Ovary (tissue), 9 donors: Measurements from ENCODE around the gene ADAMTSL5. TPM values are rescaled to one million over a fixed set of nuclear protein-coding genes. Genes with fewer than 3 reads are reported as not detected.

Experiments
- DNase-seq, 5 donors: peaks; one replicate each; pipeline ENCODE4 v3.0.0-alpha.2; 2019 to 2020
- H3K27ac ChIP-seq, 2 donors: fragments of 200-600 bp; one replicate each; pipeline versions ENCODE4 v1.5.1 to v1.8.0; 2019 to 2022
- H3K27me3 ChIP-seq: fragments of 200-600 bp; one replicate; pipeline ENCODE4 v1.8.0; 2022
- H3K36me3 ChIP-seq: fragments of 200-600 bp; sonication (generic); one replicate; pipeline ENCODE4 v1.5.1; 2019
- H3K4me1 ChIP-seq: one replicate; pipeline ENCODE4 v1.8.1; 2013; ENCODE audit warnings: mild to moderate bottlenecking, moderate library complexity; ENCODE audit not compliant: insufficient read depth
- H3K4me3 ChIP-seq: fragments of 200-600 bp; sonication (generic); one replicate; pipeline ENCODE4 v1.5.1; 2017
- H3K9me3 ChIP-seq, 2 donors: fragments of 200-600 bp in 1 of 2; sonication (generic) in 1 of 2; one replicate each; pipeline versions ENCODE4 v1.5.1 to v1.8.1; 2013 to 2019; ENCODE audit warnings: mild to moderate bottlenecking in 1 of 2, moderate library complexity in 1 of 2
- EP300 ChIP-seq: sonication (generic); formaldehyde crosslinking; IDR thresholded peaks from one replicate; pipeline ENCODE4 v1.6.1; 2017; ENCODE audit warnings: antibody characterized with exemption
- POLR2A ChIP-seq: fragments of 450-650 bp; IDR thresholded peaks from one replicate; pipeline ENCODE4 v1.6.1; 2017; ENCODE audit warnings: antibody characterized with exemption, mild to moderate bottlenecking, moderate library complexity
- WGBS, 3 donors: extraction: QIAGEN DNeasy Blood & Tissue Kit in 1 of 3; methylation state at CpG; one replicate each; pipeline versions ENCODE4 v1.1.5 to v1.1.7; 2013 to 2017; 5-methylcytosine and 5-hydroxymethylcytosine counted together
- intact Hi-C, 4 donors: fragments of 100-400 bp; cut with DNase I; formaldehyde crosslinking; loops; one replicate each; pipeline versions ENCODE4 v1.11.0 to v1.15.1; 2022 to 2023
- polyA plus RNA-seq, 2 donors: library from polyadenylated mRNA; stranded (reverse); fragments of 200-250 nt in 1 of 2; fragments of 350-450 nt in 1 of 2; fragmentation: Illumina TruSeq in 1 of 2; extraction: RNeasy Lipid Tissue Mini Kit (QIAGEN cat#74804) in 1 of 2; gene quantifications; one replicate each; pipeline ENCODE4 v1.2.3, GENCODE V29; 2013 to 2014
- total RNA-seq, 7 donors: library from RNA; depleted of rRNA in 2 of 7; stranded (reverse); fragments of >200 nt in 2 of 7; fragmentation: NEBNext Ultra II Directional in 3 of 7; extraction: Animal tissue kit (Norgen Biotek cat#: 25700) in 3 of 7; gene quantifications; one replicate each; pipeline versions ENCODE4 v1.1.0 to v1.2.4, GENCODE V29; 2016 to 2023
- TF ChIP-seq, protein P1 (sequence below), 3 donors: fragments of 450-650 bp in 2 of 3; fragments of 200-600 bp in 1 of 3; IDR thresholded peaks; one replicate each; pipeline versions ENCODE4 v1.5.1 to v1.8.0; 2016 to 2022; ENCODE audit warnings: antibody characterized with exemption in 3 of 3, mild to moderate bottlenecking in 1 of 3
- donor health status: DM: no; HTN: no; CAD: no; lungs with moderate emphysema.
- donor health status: DM: no; HTN: no; CAD: no.
- donor health status: Bipolar disorder and iron deficiency.
- donor health status: DM: yes; HTN: yes; CAD: no.
- donor health status: DM: no; HTN: no; CAD: no.
- donor health status: DM: yes; HTN: yes; CAD: no.

The ADAMTSL5 gene
- total and polyA plus RNA-seq, 9 donors = 0.19 to 7.5 (median 2.0) TPM; not detected in 1

DNA sequence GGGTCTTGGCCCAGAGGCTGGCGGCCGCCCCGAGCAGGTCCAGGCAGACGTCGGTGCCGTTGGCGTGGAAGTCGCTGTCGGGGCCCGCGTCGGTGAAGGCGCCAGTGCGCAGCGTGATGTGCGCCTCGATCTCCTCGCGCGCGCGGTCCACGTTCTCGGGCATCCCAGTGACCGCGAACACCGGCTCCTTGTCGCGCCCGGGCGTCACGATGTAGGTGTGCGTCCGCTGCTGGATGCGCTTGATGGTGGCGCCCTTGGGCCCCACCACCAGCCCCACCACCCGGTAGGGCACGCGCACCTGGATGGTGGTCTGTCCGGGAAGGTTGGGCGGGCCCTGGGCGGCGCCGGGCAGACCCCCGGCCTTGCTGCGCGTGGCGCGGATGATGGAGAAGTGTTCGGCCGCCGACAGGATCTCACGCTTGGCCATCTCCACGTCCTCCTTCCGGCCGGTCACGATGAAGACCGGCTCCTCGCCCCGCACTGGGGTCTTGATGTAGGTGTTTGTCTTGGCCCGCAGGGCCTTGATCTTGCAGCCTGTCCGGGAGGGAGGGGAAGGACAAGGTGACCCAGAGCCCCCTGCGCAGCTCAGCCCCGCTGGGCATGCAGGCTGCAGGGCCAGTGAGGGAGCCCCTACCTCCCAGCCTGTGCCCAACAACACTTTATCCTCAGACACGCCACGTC, 43.7 kb upstream of the ADAMTSL5 start:
- DNase-seq = no peak
- intact Hi-C loops = loop anchor here in 3 of 4 donors (10.0 kb wide), 3 partner anchors 98 to 208 kb away; partner anchors contain the start of gene TCF3 (in 1 of the 3)
- Histone ChIP-seq H3K36me3 (no peaks in the 10 kb centered on the region), H3K4me1 (no peaks in the 10 kb centered on the region), H3K27ac (no peak overlapping the region), H3K27me3 (no peaks in the 10 kb centered on the region), H3K4me3 (no peak overlapping the region), H3K9me3 (no peaks in the 10 kb centered on the region)
- 94 to 95% (median 95%) methylated on average over 65 to 66 of the region's 66 CpGs for WGBS, 3 donors
- TF ChIP-seq POLR2A = no peak
- TF ChIP-seq, protein P1, sequence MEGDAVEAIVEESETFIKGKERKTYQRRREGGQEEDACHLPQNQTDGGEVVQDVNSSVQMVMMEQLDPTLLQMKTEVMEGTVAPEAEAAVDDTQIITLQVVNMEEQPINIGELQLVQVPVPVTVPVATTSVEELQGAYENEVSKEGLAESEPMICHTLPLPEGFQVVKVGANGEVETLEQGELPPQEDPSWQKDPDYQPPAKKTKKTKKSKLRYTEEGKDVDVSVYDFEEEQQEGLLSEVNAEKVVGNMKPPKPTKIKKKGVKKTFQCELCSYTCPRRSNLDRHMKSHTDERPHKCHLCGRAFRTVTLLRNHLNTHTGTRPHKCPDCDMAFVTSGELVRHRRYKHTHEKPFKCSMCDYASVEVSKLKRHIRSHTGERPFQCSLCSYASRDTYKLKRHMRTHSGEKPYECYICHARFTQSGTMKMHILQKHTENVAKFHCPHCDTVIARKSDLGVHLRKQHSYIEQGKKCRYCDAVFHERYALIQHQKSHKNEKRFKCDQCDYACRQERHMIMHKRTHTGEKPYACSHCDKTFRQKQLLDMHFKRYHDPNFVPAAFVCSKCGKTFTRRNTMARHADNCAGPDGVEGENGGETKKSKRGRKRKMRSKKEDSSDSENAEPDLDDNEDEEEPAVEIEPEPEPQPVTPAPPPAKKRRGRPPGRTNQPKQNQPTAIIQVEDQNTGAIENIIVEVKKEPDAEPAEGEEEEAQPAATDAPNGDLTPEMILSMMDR (IDR thresholded peaks at IDR 0.05) = no peak
- no peak for TF ChIP-seq EP300

DNA sequence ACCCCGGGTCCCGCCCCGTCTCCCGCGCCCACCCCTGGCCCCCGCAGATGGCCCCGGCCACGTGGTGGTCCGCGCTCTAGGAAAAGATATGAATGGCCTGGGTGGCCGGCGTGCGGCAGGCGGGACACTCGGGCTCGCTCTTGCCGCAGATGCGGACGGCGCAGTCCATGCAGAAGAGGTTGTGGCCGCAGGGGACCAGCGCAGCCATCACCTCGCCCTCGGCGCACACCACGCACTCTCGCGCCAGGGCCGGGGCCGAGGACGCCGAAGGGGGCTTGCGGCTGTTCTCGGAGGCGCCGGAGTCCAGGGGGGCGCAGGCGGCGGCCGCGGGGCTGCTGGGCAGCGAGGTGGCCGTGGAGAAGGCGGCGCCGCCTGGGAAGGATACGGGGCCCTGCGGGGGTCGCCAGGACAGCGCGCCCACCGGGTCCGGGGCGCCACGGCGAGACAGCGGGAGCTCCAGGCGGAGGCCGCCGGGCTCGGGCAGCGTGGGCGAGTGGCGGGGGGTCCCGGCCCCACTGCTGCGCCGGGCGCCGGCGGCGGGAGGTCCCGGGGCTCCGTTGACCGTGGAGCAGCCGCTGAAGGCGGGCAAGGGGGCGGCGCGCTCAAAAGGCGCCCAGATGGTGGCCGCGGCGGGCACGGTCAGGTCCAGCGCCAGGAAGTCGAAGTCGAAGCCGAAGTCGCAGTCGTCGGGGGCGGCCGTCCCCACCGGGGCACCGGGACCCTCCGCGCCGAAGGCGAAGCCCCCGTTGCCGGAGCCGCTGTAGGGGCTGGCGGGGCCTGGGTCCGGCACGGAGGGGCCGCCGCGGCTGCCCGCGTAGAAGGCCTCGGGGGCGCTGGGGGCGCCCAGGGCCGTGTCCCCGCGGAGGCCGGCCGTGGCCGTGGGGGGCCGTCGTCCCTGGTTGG, 42.9 kb upstream of the ADAMTSL5 start:
- no peaks in the 10 kb centered on the region for H3K27me3 ChIP-seq
- H3K27ac ChIP-seq = no peak overlapping the region
- intact Hi-C loops = loop anchor here in 3 of 4 donors (10.0 kb wide), 3 partner anchors 99 to 209 kb away; partner anchors contain the start of gene TCF3 (in 1 of the 3)
- TF ChIP-seq POLR2A (no peak), EP300 (no peak)
- TF ChIP-seq, protein P1 (IDR thresholded peaks at IDR 0.05) = no peak
- 89 to 94% (median 91%) methylated on average over 100 to 121 of the region's 121 CpGs for WGBS, 3 donors
- H3K9me3 ChIP-seq = no peaks in the 10 kb centered on the region
- H3K4me1 ChIP-seq = no peaks in the 10 kb centered on the region
- no peaks in the 10 kb centered on the region for H3K36me3 ChIP-seq
- no peak for DNase-seq
- no peak overlapping the region for H3K4me3 ChIP-seq

DNA sequence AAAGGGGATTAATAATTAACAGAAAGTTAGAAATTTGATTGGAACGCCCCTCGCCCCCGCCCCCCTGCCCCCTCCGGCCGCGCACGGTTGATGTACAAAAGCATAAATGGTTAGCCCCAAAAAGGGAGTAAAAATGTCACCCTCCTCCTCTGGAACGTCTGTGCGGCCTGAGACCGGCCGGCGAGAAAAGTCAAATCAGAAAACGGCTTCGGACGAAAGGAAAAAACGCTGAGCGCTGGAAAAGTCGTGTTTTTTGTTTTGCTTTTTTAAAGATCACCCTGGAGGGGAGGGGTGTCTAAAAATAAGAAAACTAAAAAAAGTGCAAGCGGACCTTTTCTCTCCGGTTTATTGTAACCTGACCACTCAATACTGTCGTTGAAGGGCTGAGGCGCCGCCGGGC, 42.1 kb upstream of the ADAMTSL5 start:
- H3K27me3 ChIP-seq = no peaks in the 10 kb centered on the region
- H3K4me1 ChIP-seq = no peaks in the 10 kb centered on the region
- no peak overlapping the region for H3K4me3 ChIP-seq
- no peak for DNase-seq
- intact Hi-C loops = loop anchor here in 3 of 4 donors (10.0 kb wide), 3 partner anchors 100 to 210 kb away; partner anchors contain the start of gene TCF3 (in 1 of the 3)
- H3K36me3 ChIP-seq = no peaks in the 10 kb centered on the region
- TF ChIP-seq, protein P1 (IDR thresholded peaks at IDR 0.05) = no peak
- TF ChIP-seq EP300 (no peak), POLR2A (no peak)
- H3K27ac ChIP-seq = no peak overlapping the region
- WGBS, 3 donors = 77 to 87% (median 78%) methylated on average over 24 of the region's 24 CpGs
- H3K9me3 ChIP-seq = no peaks in the 10 kb centered on the region

DNA sequence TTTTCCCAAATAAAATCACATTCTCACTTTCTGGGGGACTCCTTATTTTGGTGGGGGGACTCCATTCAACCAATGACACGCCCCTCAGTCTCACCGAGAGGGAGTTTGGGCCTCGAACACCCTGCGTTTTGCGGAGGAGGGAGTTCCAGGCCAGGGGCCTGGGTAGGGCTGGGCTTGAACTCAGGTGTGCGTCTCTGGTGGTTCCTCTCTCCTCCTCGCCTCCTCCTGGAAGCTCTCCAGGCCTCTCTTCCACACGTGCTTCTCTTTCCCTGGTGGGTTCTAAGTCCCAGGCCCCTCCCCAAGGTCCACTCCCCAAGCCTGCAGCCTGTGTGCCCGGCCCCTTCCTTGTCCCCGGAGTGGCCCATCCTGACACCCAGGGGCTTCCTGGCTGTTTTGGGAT, 40.6 kb upstream of the ADAMTSL5 start:
- TF ChIP-seq, protein P1 (IDR thresholded peaks at IDR 0.05) = no peak
- TF ChIP-seq POLR2A (no peak), EP300 (no peak)
- 76 to 78% (median 77%) methylated on average over 10 of the region's 10 CpGs for WGBS, 3 donors
- Histone ChIP-seq H3K27me3 (no peaks in the 10 kb centered on the region), H3K36me3 (no peaks in the 10 kb centered on the region), H3K27ac (no peak overlapping the region), H3K4me1 (no peaks in the 10 kb centered on the region), H3K9me3 (no peaks in the 10 kb centered on the region), H3K4me3 (no peak overlapping the region)
- no peak for DNase-seq
- intact Hi-C loops = loop anchor here in 3 of 4 donors (10.0 kb wide), 3 partner anchors 101 to 211 kb away; partner anchors contain the start of gene TCF3 (in 1 of the 3)
